ENCODE results near the gene GNMT. TPM values are rescaled to one million over a fixed set of nuclear protein-coding genes. Genes with fewer than 3 reads are reported as not detected.

The GNMT gene
- total and polyA plus RNA-seq, 2 of the 8 experiments (the other 6 are each of a cell fraction or from before 2014, with no cell fraction given): 1.8 to 3.4 TPM

DNA sequence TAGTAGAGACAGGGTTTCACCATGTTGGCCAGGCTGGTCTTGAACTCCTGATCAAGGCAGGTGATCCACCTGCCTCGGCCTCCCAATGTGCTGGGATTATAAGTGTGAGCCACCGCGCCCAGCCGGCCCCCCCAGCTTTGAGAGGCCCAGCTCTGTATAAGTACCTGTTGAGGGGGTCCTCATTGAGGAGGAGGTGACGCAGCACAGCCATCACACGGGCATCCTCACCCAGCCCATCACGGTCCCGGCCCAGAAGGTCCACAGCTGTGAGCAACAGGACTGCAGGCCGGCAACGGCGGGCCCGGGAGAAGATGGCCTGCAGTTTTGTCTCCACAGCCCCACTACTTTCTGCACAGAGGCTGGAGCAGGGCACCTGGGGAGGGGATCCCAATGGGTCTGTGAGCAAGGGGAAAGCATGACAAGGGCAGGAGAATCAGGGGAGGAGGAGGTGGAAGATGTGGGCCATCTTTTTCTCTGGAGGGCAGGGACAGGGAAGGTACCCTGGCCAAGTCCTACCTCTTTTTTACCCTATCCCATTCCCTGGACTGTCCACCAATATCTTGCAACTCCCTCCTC lies 7.7 kb downstream of the GNMT start (continued):
- TF ChIP-seq, protein P1, sequence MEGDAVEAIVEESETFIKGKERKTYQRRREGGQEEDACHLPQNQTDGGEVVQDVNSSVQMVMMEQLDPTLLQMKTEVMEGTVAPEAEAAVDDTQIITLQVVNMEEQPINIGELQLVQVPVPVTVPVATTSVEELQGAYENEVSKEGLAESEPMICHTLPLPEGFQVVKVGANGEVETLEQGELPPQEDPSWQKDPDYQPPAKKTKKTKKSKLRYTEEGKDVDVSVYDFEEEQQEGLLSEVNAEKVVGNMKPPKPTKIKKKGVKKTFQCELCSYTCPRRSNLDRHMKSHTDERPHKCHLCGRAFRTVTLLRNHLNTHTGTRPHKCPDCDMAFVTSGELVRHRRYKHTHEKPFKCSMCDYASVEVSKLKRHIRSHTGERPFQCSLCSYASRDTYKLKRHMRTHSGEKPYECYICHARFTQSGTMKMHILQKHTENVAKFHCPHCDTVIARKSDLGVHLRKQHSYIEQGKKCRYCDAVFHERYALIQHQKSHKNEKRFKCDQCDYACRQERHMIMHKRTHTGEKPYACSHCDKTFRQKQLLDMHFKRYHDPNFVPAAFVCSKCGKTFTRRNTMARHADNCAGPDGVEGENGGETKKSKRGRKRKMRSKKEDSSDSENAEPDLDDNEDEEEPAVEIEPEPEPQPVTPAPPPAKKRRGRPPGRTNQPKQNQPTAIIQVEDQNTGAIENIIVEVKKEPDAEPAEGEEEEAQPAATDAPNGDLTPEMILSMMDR (IDR thresholded peaks at IDR 0.05; ENCODE audit: control extremely low read depth in 1 of 3, insufficient read depth in 1 of 3, low read depth in 1 of 3, low read length in 3 of 3): no peak
- no peak for TF ChIP-seq FOSL1 (IDR thresholded peaks at IDR 0.05; ENCODE audit: insufficient read depth, low read depth, low read length)
- no peak for TF ChIP-seq MAFK (IDR thresholded peaks at IDR 0.05; ENCODE audit: low read depth, low read length)
- no peak for TF ChIP-seq HDAC6 (IDR thresholded peaks at IDR 0.05; ENCODE audit: low read depth, low read length)

Measured in H1 (cell line).